ENCODE measurements around the gene INS.

The INS gene

DNA sequence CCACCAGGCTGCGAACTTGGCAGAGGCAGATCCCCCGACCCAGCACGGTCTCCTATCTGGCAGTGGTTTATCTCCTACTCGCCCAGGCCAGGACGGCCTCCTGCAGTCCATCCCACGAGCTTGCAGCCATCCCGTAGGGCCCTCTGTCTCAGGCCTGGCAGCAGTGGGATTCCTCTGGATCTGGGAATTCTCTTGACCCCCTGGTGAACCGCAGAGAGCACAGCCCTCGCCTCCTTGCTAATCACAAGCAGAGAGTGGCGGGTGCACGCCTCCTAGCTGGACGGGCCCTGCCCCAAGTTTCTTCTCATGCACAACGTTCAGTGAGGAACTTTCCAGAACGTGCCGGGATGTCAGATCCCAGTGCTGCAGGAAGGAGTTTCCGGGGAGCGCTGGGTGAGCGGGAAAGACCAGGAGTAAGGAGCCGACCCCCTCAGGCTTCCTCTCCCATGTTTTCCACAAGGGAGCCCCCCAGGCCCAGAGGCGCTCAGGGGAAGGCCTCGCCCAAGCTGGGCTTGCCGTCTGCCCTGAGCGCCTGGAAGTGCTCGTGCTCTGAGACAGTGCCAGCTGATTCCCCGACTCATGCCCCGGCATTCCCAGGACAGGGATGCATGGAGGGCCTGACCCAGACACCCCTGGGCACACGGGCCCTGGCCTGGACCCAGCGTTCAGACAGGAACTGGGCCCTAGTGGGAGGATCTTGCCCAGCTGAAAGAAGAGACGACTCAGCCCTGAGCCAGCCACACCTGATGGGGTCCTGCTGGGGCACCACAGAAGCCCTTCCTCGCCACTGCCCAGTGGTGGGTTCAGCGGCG is 46.4 kb downstream of the INS start:
- DNase-seq (ENCODE audit: low spot score): no peak

DNA sequence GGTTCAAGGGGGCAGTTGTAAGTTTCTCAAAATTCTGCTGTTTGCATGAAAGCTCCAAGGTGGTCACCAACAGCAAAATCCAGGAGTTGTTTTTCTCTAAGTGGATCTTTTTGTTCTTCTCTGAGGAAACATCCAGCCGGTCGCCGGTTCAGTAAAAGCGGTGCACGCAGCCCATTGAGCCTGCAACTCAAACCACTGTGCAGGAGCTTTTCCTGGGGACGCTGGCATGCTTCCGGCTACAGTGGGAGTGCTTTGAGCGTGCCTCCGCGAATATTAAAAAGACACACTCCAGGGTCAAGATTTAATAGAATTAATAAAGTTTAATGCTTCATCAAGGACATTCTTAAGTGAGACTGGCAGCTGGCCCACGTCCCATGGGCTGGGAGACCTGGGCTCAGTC is 47.2 kb downstream of the INS start:
- DNase-seq (ENCODE audit: low spot score): no peak

DNA sequence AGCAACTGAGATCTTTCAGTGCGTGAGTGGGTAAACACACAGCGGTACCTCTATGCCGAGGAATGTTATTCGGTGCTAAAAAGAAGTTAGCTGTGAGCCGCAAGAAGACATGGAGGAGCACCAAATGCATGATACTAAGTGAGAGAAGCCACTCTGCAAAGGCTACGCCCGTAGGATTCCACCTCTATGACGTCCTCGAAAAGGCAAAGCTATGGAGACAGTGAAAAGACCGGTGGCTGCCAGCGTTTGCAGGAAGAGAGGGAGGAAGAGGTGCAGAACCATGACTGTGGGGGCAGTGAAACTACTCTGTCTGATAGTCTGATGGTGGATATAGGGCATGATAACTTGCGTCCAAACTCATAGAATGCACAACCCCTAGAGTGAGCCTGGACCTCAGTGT is 50.5 kb downstream of the INS start:
- no peak for DNase-seq (ENCODE audit: low spot score)
